GM12878 (cell line): ENCODE measurements around the gene ERC2. TPM values are rescaled to one million over a fixed set of nuclear protein-coding genes. Genes with fewer than 3 reads are reported as not detected.

Experiments used
- ATAC-seq: fragments of 200-7000 bp; cut with Tn5 transposase; 3 replicates; pipeline ENCODE4 v1.9.1; 2020; ENCODE audit warnings: mild to moderate bottlenecking, moderate library complexity
- BruUV-seq: library from RNA; stranded (reverse); fragments of 400-500 nt; replicated peaks from 2 replicates; lab custom pipeline; 2021; lab: Mats Ljungman, UMichigan
- CTCF ChIA-PET: fragments of 300-600 bp; sonication (Branson Sonifier 250); formaldehyde crosslinking; extraction: SDS; loops from one replicate; lab custom pipeline; 2021; ENCODE audit warnings: inconsistent platforms; lab: Yijun Ruan, JAX
- POLR2A ChIA-PET: fragments of 350-600 bp; formaldehyde crosslinking; extraction: SDS; loops from one replicate; lab custom pipeline; 2021; ENCODE audit warnings: inconsistent platforms; lab: Charles Lee
- RAD21 ChIA-PET: fragments of 300-600 bp; sonication (Branson Sonifier 250); formaldehyde crosslinking; loops from one replicate; lab custom pipeline; 2023; ENCODE audit warnings: antibody characterized with exemption; ENCODE audit not compliant: unreplicated experiment; lab: Charles Lee
- SMC1A ChIA-PET: fragments of 300-600 bp; sonication (Branson Sonifier 250); formaldehyde crosslinking; loops from one replicate; lab custom pipeline; 2023; ENCODE audit not compliant: unreplicated experiment, uncharacterized antibody; lab: Charles Lee
- DNase-seq: peaks from one replicate; pipeline ENCODE4 v3.0.0-alpha.2; 2011; ENCODE audit warnings: low read depth, low spot score
- FAIRE-seq: peaks from 3 replicates; lab custom pipeline; 2011; peaks lifted over from hg19 to GRCh38; lab: Jason Lieb, UNC
- H2AFZ ChIP-seq: 2 replicates; pipeline ENCODE4 v1.6.0; 2011; ENCODE audit warnings: low read depth, low read length, control low read depth; ENCODE audit not compliant: control insufficient read depth
- H3K27ac ChIP-seq: 2 replicates; pipeline ENCODE4 v1.5.1; 2011; ENCODE audit warnings: control low read depth; ENCODE audit not compliant: control insufficient read depth, insufficient read depth
- H3K27me3 ChIP-seq, 2 experiments: replicated peaks in 1 of 2; 2 replicates each; pipeline versions ENCODE4 v1.6.0 to v1.6.1; 2011; ENCODE audit warnings: low read length in 1 of 2; ENCODE audit not compliant: control insufficient read depth in 2 of 2, insufficient read depth in 2 of 2
- H3K36me3 ChIP-seq, 2 experiments: 2 replicates each; pipeline ENCODE4 v1.5.1; 2011; ENCODE audit warnings: low read length in 1 of 2; ENCODE audit not compliant: control insufficient read depth in 2 of 2, insufficient read depth in 2 of 2
- H3K4me1 ChIP-seq: 2 replicates; pipeline ENCODE4 v1.6.1; 2011; ENCODE audit warnings: mild to moderate bottlenecking, low read length, moderate library complexity, mixed read lengths; ENCODE audit not compliant: control insufficient read depth, insufficient read depth
- H3K4me2 ChIP-seq: 2 replicates; pipeline ENCODE4 v1.6.0; 2011; ENCODE audit warnings: control low read depth; ENCODE audit not compliant: control insufficient read depth, insufficient read depth
- H3K4me3 ChIP-seq: fragments of 200-600 bp; sonication (generic); 2 replicates; pipeline ENCODE4 v1.5.1; 2016
- H3K79me2 ChIP-seq: 2 replicates; pipeline ENCODE4 v1.6.0; 2011; ENCODE audit warnings: low read length; ENCODE audit not compliant: control insufficient read depth, insufficient read depth
- H3K9ac ChIP-seq: 2 replicates; pipeline ENCODE4 v1.8.0; 2011; ENCODE audit warnings: low read length, control low read depth, mixed read lengths; ENCODE audit not compliant: control insufficient read depth, insufficient read depth
- H3K9me3 ChIP-seq: replicated peaks from 3 replicates; pipeline ENCODE4 v1.5.1; 2011; ENCODE audit warnings: mild to moderate bottlenecking, low read length; ENCODE audit not compliant: control insufficient read depth, insufficient read depth
- H4K20me1 ChIP-seq: 2 replicates; pipeline ENCODE4 v1.6.0; 2011; ENCODE audit not compliant: control insufficient read depth, insufficient read depth
- CBX5 ChIP-seq: sonication (generic); IDR thresholded peaks from 2 replicates; pipeline ENCODE4 v1.6.1; 2016; ENCODE audit warnings: low read depth, moderate library complexity, mild to moderate bottlenecking, inconsistent platforms
- FOS ChIP-seq: IDR thresholded peaks from 3 replicates; pipeline ENCODE4 v1.6.1; 2011; ENCODE audit warnings: borderline replicate concordance; ENCODE audit not compliant: insufficient read length; ENCODE audit errors: extremely low read depth
- NFXL1 ChIP-seq: fragments of 450-650 bp; IDR thresholded peaks from 2 replicates; pipeline ENCODE4 v1.6.1; 2017; ENCODE audit warnings: antibody characterized with exemption, mild to moderate bottlenecking, borderline replicate concordance
- NFYB ChIP-seq: IDR thresholded peaks from 2 replicates; pipeline ENCODE4 v1.6.1; 2011; ENCODE audit warnings: low read depth, mild to moderate bottlenecking, low read length, improper control_type of control experiment, moderate library complexity; ENCODE audit not compliant: insufficient read depth
- NR2C1 ChIP-seq: fragments of 450-650 bp; IDR thresholded peaks from 2 replicates; pipeline ENCODE4 v1.6.1; 2017; ENCODE audit warnings: antibody characterized with exemption, mild to moderate bottlenecking, moderate library complexity
- ZNF622 ChIP-seq: fragments of 450-650 bp; IDR thresholded peaks from 2 replicates; pipeline ENCODE4 v1.6.1; 2017; ENCODE audit warnings: mild to moderate bottlenecking, inconsistent platforms
- WGBS: methylation state at CpG from one replicate; pipeline ENCODE4 v1.1.6; 2016; ENCODE audit warnings: low lambda C conversion rate; ENCODE audit not compliant: insufficient replicate concordance, insufficient coverage; ENCODE audit errors: missing lambda C conversion rate; 5-methylcytosine and 5-hydroxymethylcytosine counted together
- in situ Hi-C: fragments of 300-500 bp; cut with MboI; formaldehyde crosslinking; loops from 9 replicates; pipeline ENCODE4 v1.14.3; 2018; ENCODE audit warnings: mixed read lengths
- intact Hi-C: fragments of 100-400 bp; cut with micrococcal nuclease; formaldehyde crosslinking; loops from one replicate; pipeline ENCODE4 v1.14.2; 2022; ENCODE audit not compliant: unreplicated experiment
- polyA plus RNA-seq, 11 experiments: library from polyadenylated mRNA; depleted of rRNA in 4 of 11; unstranded in 6 of 11; stranded (reverse) in 5 of 11; fragments of >200 nt; fragmentation: Nextera tagmentation in 4 of 11; fragmentation: Illumina TruSeq in 1 of 11; extraction: Ambion mirVana in 4 of 11; extraction: Trizol in 1 of 11; gene quantifications; 1 replicate in 1 of 11; 2 replicates in 10 of 11; pipeline versions ENCODE4 v1.2.1 to v1.2.3, GENCODE V29; 2011 to 2016; ENCODE audit warnings: inconsistent platforms in 2 of 11, missing spikeins in 2 of 11, low read depth in 1 of 11
- total RNA-seq, 4 experiments: library from RNA; depleted of rRNA in 3 of 4; stranded (reverse); fragments of >200 nt in 3 of 4; fragmentation: Illumina TruSeq in 1 of 4; extraction: Trizol in 1 of 4; gene quantifications; 2 replicates each; pipeline versions ENCODE4 v1.2.1 to v1.2.3, GENCODE V29; 2013 to 2021
- TF ChIP-seq, protein P1 (sequence below): fragments of 450-650 bp; IDR thresholded peaks from 2 replicates; pipeline ENCODE4 v1.6.1; 2018; ENCODE audit warnings: mild to moderate bottlenecking, low read depth, moderate library complexity; ENCODE audit not compliant: partially characterized antibody
- TF ChIP-seq, protein P2 (sequence below): fragments of 450-650 bp; IDR thresholded peaks from 2 replicates; pipeline ENCODE4 v1.6.1; 2014; ENCODE audit warnings: mild to moderate bottlenecking

The ERC2 gene
- total and polyA plus RNA-seq, 10 of the 15 experiments (the other 5 are each of a cell fraction or from before 2014, with no cell fraction given), result 0.06 to 1.4 (median 0.12) TPM; not detected in 3

DNA sequence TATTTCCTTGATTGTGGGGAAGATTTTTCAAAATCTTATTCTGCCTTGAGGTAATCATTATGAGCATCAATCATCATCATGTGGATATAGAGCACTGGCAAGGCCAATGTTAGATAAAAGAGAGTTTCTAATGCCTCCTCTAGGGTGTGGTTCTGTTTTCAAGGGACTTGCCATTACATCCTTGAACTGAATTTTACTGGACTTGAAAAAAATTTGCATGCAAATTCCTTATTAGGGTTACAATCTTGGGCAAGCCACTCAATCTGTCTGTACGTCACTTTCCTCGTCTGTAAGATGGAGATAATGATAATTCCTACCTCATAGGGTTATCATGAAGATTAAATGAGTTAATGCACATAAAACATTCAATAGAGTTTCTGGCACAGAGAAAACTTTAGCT is 825.0 kb downstream of the ERC2 start (continued):
- TF ChIP-seq FOS (no peak), CBX5 (no peak), ZNF622 (no peak)
- TF ChIP-seq, protein P1, sequence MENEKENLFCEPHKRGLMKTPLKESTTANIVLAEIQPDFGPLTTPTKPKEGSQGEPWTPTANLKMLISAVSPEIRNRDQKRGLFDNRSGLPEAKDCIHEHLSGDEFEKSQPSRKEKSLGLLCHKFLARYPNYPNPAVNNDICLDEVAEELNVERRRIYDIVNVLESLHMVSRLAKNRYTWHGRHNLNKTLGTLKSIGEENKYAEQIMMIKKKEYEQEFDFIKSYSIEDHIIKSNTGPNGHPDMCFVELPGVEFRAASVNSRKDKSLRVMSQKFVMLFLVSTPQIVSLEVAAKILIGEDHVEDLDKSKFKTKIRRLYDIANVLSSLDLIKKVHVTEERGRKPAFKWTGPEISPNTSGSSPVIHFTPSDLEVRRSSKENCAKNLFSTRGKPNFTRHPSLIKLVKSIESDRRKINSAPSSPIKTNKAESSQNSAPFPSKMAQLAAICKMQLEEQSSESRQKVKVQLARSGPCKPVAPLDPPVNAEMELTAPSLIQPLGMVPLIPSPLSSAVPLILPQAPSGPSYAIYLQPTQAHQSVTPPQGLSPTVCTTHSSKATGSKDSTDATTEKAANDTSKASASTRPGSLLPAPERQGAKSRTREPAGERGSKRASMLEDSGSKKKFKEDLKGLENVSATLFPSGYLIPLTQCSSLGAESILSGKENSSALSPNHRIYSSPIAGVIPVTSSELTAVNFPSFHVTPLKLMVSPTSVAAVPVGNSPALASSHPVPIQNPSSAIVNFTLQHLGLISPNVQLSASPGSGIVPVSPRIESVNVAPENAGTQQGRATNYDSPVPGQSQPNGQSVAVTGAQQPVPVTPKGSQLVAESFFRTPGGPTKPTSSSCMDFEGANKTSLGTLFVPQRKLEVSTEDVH, result no peak

DNA sequence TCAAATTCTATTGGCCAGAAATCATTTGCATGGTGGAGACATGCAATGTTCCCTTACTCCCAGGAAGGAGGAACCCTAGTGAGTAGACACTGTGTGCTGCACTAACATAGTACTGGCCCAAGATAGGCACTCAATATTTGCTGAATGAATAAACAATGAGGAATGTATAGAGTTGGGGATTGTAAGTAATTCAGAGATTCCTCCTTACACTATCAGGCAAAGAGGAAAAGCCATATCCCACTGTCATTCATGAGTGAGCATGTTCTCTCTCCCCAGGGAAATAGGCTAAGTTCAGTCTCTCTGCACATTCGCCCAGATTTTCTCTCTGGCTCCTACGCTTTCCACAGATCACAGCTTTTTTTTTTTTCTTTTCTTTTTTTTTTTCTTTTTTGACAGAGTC is 826.3 kb downstream of the ERC2 start:
- Histone ChIP-seq H3K4me3 (no peak overlapping the region), H4K20me1 (no peaks in the 10 kb centered on the region), H3K36me3 (no peaks in the 10 kb centered on the region), H3K4me1 (peaks cover 9% of the 10 kb centered on the region), H3K27ac (no peak overlapping the region), H3K79me2 (no peaks in the 10 kb centered on the region), H2AFZ (no peak overlapping the region), H3K27me3 (no peaks in the 10 kb centered on the region), H3K9ac (no peak overlapping the region), H3K4me2 (no peak overlapping the region), H3K9me3 (no peaks in the 10 kb centered on the region)
- intact Hi-C loops (no loop called here), in situ Hi-C loops (no loop called here)
- RAD21 ChIA-PET, result no interaction called here
- WGBS, result 33% methylated on average over 2 of the region's 2 CpGs
- ATAC-seq (no peak), DNase-seq (no peak), FAIRE-seq (no peak)
- POLR2A ChIA-PET, result no interaction called here
- BruUV-seq, result no TSS peak
- CTCF ChIA-PET, result interaction anchor here (0.7 kb wide), 1 partner anchor 852 kb away, joined by 3 read pairs; no protein-coding TSS in a partner anchor
- SMC1A ChIA-PET, result interaction anchor here (1.0 kb wide), 1 partner anchor 14 kb away, joined by 3 read pairs; no protein-coding TSS in a partner anchor
- TF ChIP-seq NFYB (no peak), NR2C1 (no peak), NFXL1 (no peak)
- TF ChIP-seq, protein P2, sequence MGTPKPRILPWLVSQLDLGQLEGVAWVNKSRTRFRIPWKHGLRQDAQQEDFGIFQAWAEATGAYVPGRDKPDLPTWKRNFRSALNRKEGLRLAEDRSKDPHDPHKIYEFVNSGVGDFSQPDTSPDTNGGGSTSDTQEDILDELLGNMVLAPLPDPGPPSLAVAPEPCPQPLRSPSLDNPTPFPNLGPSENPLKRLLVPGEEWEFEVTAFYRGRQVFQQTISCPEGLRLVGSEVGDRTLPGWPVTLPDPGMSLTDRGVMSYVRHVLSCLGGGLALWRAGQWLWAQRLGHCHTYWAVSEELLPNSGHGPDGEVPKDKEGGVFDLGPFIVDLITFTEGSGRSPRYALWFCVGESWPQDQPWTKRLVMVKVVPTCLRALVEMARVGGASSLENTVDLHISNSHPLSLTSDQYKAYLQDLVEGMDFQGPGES, result no peak
